GM18511 (cell line): ENCODE results near the gene TSPAN16.
A peak's percentile ranks its signal among the peaks of the same experiment; 100 is the strongest.
"Not testable (repeated sequence)": the region's sequence is repeated elsewhere in the genome, so short reads cannot be mapped to it uniquely, and the experiment has no call there.

Experiments used
- ATAC-seq: cut with Tn5 transposase; IDR thresholded peaks from one replicate; pipeline ENCODE4 v1.9.1; 2021; ENCODE audit warnings: mild to moderate bottlenecking, moderate library complexity; ENCODE audit not compliant: unreplicated experiment

TSPAN16 gene

DNA sequence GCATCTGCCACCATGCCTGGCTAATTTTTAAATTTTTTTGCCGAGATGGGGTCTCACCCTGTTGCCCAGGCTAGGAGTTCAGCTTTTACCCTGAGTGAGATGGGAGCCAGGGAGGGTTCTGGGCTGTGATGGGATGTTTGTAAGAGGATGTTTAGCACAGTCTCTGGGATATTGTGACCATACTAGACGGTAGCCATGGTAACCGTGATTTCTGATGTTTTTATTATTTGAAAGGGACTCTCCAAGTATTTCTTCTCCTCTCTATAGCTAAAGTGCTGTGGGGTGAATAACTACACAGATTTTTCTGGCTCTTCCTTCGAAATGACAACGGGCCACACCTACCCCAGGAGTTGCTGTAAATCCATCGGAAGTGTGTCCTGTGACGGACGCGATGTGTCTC, 10.4 kb downstream of the TSPAN16 start:
- ATAC-seq, result no peak

DNA sequence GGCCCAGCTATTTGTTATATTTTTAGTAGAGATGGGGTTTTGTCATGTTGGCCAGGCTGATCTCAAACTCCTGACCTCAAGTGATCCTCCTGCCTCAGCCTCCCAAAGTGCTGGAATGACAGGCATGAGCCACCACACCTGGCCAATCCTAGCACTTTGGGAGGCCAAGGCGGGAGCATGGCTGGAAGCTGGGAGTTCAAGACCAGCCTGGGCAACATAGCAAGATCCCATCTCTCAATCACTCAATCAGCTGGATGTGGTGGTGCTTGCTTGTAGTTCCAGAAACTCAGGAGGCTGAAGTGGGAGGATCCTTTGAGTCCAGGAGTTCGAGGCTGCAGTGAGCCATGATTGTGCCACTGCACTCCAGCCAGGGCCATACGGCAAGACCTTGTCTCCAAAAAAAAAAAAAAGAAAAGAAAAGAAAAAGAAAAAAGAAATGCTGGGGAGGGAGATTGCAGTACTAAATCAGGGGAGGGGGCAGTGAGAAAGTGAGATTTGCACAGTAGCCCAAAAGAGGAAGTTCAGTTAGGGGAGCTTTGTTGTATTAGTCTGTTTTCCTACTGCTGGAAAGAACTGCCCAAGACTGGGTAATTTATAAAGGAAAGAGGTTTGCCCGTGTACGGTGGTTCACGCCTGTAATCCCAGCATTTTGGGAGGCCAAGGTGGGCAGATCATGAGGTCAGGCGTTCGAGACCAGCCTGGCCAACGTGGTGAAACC, 24.5 kb downstream of the TSPAN16 start:
- ATAC-seq, result not testable (repeated sequence)

DNA sequence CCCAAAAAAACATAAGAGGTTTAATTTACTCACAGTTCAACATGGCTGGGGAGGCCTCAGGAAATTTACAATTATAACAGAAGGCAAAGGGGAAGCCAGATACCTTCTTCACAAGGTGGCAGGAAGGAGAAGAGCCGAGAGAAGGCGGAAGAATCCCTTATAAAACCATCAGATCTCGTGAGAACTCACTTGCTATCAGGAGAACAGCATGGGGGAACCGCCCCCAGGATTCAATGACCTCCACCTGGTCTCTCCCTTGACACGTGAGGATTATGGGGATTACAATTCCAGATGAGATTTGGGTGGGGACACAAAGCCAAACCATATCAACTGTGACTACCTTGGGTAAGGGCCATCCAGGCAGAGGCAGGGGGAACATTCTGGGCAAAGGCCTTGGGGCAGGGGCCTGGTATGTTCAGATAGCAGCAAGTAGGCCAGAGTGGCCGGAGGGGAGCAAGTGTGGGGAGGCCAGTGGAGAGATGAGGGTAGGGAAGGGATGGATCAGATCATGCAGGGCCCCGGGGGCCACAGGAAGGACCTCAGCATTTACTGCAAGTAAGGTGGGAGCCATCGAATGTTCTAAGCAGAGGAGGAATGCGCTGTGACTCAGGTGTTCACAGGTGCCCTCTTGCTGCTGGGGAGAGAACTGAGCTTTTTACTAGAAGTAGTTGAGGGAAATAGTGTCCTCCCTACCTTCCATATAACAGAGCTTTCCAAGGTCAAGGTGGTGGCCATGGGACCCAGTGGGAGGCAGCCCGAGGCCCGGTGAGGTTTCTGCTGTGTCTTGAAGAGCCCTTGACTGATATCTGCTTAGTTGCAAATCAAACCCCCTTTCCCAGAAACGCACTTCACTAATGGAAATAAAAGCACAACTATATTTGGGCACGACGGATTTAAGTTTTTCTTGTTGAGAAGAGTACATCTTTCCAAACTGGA, 25.5 kb downstream of the TSPAN16 start:
- ATAC-seq, result no peak

DNA sequence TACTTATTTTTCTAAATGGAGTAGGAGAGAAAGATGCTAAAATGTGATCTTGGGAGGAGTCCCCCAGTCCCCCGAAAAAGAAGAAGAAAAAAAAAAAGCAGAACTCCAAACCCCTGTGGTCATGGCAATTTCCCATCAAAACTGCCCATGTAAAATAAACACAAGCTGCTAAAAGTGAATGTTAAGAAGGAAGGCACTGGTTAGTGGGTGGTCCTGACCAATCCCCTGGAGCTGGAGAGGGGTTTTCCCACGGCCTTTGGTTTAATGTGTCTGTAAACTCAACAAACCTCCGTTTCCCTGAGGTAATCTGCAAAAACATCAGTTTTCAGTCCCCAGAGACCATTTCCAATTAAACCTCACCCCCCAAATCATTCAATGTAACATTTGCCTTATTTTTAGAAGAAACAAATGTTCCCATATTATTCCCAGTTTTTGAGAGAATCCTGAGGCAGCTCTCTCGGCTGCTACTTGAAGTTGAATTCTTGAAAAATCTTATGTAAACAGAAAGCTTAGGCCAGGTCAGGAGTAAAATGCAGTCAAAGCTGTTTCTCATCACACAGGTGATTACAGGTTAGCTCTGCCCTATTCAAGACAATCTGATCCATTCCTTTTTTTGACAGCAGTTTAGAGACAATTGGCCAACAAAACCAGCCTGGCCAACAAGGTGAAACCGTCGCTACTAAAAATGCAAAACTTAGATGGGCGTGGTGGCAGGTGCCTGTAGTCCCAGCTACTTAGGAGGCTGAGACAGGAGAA, 26.5 kb downstream of the TSPAN16 start:
- no peak for ATAC-seq

DNA sequence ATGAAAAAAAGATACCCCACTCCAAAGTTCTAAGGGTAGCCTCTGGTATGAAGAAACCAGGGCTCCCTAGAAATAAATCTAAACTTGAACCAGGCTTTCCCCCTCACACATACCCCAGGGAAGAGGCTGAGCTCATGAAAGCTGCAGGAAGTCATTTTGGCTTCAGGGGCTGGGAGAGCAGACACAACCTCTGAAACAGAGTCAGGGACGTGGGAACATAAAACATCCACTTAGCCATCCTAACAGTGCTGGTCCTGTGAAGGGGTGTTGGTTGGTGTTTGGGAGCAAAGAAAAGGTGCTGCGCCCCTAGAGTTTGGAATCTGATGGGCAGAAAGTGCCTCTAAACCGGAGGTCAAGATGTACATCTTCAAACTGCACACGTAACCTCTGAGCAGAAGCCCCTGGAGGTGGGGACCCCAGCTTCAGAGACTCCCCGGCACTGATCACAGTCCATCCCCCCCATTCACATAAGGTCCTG, 27.7 kb downstream of the TSPAN16 start:
- no peak for ATAC-seq

DNA sequence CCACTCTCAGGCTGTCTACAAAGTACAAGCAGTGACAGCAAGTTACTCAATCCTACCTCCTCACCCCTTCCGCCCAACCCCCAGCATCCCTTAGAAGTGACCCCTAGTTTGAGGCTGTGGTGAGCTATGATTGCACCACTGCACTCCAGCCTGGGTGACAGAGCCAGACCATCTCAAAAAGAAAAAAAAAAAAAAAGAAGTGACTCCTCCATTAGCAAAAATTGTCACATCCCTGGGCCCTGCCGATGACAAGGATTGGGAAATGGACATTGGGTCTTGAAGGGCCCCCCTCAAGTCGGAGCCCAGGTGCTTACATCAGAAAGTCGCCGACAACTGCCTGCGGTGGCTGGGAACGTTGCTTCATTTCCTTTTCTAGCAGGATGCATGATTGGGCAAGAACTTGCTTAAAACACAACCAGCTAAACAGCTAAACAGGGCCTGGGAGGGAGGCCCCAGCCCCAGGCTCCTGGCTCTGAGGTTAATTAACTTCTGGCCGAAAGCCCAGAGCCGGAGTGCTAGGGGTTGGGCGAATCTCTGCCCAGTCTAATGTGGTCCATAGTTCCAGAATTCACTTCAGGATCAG, 28.2 kb downstream of the TSPAN16 start:
- ATAC-seq, result peak; percentile 57

DNA sequence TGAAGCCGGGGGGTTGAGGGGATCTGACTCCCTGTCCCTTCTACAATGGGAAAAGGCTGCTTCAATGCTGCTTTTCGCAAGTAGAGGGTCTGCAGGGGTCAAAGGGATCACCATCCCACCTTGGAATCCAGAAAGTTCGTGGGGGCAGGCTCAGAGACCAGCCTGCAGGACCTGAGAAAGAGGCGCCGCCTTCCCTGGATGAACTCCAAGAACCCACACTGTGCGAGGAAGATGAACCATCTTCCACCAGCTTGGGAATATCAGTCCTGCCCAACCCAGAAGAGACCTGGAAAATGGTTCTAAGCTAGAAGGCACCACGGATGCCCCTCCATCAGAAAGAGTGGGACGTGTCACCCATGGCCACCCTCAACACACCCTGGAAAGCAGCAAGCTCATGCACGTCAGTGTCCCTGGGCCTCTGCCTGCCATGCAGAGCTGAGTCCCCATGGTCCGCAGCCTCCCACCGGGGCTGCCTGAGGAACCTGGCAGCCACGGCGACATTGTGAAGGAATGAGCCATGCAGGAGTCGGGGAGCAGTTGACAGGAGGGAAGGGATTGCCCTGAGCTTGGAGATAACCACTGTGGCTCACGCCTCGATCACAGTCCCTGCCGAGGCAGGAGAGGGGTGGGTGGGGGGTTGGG, 28.9 kb downstream of the TSPAN16 start:
- ATAC-seq, result no peak

DNA sequence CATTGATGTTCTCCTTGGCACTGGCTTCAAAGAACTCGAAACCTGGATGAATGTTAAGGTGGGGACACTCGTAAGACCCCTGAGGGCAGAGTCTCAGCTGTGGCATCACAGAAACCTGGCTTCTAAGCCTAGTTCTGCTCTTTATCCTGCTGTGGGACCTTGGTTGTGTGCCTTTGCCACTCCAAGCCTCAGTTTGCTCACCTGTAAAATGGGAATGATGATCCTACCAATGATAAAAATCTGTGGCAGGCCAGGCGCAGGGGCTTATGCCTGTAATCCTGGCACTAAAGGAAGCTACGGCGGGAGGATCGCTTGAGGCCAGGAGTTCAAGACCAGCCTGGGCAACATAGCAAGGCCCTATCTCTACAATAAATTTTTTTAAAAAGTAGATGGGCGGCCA, 29.6 kb downstream of the TSPAN16 start:
- ATAC-seq, result no peak

DNA sequence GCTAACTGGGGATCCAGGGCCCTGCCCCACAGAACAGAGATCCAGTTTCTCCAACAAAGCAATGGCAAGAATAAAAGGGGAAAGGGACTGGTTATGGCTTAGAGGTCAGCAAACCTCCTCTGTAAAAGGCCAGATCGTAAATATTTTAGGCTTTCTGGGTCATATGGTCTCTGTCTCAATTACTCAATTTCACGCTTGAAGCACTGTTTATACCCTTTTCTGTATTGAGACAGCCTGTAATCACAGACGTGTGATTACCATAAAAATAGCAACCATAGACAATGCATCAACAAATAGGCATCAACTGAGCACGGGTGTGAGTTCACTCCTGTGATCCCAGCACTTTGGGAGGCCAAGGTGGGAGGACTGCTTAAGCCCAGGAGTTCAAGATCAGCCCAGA, 34.2 kb downstream of the TSPAN16 start:
- ATAC-seq, result no peak

DNA sequence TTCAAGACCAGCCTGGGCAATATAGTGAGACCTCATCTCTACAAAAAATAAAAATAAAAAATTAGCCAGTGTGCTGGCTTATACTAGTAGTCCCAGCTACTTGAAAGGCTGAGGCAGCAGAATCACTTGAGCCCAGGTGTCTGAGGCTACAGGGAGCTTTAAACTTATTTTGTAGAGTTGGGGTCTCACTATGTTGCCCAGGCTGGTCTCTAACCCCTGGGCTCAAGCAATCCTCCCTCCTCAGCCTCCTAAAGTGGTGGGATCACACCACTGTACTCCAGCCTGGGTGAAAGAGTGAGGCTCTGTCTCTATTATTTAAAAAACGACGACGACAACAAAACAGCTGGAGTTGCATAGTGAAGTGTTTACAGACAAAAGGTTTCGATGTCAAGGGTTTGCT, 35.5 kb downstream of the TSPAN16 start:
- no peak for ATAC-seq

DNA sequence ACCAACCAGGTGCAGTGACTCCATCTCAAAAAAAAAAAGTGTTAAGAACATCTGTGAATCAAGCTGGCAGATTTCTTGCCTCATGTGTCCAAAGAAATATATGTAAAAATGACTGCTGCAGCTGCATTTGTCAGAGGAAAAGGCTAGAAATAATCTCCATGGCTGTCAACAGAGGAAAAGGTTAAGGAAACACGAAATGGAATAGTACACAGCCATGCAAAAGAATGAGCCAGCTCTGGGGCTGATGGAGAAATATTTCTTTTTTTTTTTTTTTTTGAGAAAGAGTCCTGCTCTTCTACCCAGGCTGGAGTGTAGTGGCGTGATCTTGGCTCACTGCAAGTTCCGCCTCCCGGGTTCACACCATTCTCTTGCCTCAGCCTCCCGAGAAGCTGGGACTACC, 36.9 kb downstream of the TSPAN16 start:
- no peak for ATAC-seq

DNA sequence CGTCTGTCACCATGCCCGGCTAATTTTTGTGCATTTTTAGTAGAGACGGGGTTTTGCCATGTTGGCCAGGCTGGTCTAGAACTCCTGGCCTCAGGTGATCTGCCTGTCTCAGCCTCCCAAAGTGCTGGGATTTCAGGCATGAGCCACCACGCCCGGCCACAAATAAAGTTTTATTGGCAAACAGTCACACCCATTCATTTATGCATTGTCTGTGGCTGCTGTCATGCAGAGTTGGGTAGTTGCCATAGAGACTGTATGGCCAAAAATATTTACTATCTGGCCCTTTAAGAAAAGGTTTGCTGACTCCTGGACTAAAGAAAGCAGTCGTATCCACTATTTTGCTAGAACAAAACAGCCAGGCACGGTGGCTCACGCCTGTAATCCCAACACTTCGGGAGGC, 37.9 kb downstream of the TSPAN16 start:
- ATAC-seq, result not testable (repeated sequence)

DNA sequence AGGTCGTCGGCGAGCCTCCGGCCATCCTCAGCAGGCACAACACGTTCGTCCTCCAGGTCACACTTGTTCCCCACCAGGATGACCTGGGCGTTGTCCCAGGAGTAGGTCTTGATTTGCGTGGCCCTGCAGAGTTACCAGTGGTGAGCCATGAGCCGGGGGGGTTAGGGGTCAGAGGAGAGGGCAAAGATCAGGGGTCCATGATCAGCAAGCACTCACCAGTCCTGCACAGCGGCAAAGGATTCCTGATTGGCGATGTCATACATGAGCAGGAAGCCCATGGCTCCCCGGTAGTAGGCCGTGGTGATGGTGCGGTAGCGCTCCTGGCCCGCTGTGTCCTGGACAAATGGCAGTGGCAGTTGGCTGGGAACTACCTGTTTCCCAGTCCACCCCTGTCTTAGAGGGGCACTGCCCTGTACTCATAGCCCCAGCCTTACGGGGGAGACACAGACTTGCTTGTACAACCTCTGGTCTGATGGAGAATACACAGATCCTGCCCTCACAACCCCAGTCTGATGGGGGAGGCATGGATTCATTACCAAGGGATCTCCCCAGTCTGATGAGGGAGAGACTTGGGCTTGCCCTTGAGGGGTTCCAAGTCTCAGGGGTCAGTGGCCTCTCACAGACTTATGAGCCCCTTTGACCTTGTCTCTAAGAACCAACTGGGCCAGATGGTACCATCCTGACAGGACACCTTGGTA, 39.6 kb downstream of the TSPAN16 start:
- no peak for ATAC-seq

DNA sequence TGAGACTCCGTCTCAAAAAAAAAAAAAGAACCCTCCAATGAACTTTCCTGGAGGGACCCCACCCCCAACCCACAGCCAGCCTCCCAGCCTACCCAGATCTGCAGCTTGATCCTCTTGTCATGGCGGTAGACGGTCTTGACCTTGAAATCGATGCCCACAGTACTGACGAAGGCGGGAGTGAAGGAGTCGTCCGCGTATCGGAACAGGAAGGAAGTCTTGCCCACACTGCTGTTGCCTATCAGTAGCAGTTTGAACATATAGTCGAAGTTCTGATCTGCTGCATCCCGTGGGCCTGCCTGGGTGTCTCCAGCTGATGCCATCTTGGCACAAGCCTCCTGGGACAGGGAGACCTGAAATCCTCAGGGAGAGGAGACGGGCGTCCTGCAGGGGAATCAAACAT, 41.1 kb downstream of the TSPAN16 start:
- ATAC-seq, result no peak

DNA sequence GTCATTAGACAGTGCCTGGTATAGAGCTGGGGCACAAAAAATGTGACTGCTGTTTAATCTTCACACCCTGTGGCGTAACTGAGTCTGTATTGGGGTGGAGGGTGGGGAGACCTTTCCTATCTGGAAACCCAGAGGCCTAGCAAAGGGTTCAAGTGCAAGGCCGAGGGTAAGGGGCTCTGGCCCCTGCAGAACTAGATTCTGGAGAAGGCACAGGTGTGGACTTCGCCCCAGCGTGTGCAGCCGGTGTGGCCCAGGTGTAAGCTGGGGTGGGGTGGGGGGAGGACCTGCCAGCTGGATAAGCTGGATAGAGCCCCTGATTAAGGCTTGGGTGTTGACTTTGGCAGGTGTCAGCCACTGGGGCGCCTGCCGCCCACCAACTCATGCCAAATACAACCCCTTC, 42.2 kb downstream of the TSPAN16 start:
- ATAC-seq, result no peak

DNA sequence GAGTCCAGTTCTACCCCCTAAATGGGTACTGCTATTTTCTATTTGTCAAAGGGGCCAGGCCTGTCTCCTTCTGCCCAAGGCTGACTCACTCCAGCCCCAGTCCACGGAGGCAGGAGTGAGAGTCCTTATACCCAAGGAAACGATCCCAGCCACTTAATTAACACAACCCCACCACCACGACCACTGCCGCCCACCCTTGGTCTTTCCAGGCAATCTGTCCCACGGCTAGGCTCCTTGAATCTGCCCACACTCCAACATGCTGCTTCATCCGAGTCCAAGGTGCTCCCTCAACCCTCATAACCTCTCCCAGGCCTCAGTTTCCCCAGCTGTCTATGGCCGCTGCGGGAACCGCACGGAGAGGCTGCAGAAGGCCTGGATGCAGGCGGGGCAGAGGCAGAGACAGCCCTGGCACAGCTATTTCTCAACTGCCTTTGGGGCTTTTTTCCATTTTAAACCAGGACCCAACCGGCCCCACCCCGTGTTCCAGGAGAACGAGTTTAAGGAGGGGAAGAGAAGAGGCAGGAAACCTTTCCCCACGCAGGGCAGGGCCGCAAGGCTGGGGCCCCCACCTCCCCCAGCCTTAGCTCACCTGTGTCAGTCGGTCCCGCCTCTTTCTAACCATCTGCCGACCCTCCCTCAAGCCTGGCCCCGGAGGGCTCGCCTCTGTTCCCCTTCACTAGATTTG, 42.8 kb downstream of the TSPAN16 start:
- ATAC-seq, result no peak

DNA sequence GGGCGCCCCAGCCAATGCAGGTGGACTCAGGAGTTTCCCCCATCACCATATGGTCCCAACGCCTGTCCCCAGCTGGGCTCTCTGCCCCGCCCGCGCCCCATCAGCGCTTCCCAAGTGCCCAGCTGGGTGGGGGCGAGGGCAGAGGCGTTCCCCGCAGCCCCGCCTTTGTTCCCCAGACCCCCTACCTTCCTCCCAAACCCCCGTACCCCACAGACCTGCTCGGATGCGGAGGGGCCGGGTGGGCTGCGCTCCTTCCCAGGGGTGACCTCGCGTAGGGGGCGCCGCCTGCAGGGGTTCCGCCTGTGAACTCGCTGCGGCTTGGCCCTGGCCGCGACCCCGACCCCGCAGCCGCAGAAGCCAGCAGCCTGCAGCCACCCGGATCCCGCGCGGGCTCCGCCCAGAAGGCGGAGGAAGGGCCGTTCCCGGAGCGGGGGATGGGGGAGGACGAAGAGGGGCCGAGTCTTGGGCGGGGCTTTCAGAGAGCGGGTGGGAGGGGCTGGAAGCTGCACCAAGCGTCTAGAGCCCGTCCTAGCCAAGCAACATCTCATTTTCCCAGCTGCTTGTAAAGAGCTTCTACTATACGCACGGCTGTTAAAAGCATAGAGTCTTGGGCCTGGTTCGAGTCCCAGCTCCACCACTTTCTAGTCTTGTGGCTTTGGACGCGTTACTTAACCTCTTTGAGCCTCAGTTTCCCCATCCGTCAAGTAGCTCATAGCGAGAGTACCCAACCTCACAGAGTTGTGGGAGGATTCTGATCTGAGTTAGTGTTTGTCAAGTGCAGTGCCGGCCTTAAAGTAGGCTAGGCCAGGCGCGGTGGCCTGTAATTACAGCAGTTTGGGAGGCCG, 43.5 kb downstream of the TSPAN16 start, which contains the start of gene RAB3D:
TSS of gene RAB3D (minus strand) at position 404 of the 845 bp plus-strand sequence. CDS start 2,258 bp downstream, outside the sequence.
- peak; percentile 62 for ATAC-seq

DNA sequence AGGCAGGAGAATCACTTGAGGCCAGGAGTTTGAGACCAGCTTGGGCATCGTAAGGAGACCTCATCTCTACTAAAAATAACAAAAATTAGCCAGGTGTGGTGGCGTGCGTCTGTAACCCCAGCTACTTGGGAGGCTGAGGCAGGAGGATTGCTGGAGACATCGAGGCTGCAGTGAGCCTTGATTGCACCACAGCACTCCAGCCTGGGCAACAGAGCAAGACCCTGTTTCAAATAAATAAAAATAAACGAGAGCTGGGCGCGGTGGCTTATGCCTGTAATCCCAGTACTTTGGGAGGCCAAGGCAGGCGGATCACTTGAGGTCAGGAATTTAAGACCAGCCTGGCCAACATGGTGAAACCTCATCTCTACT, 44.1 kb downstream of the TSPAN16 start:
- not testable (repeated sequence) for ATAC-seq
